ENCODE data around the gene TULP3.

TULP3 gene

GRCh38 chr12:2974560-2974971, 83.9 kb downstream of the TULP3 start:
- no peak for DNase-seq

GRCh38 chr12:2976581-2976996, 85.9 kb downstream of the TULP3 start:
- DNase-seq, result no peak

DNA sequence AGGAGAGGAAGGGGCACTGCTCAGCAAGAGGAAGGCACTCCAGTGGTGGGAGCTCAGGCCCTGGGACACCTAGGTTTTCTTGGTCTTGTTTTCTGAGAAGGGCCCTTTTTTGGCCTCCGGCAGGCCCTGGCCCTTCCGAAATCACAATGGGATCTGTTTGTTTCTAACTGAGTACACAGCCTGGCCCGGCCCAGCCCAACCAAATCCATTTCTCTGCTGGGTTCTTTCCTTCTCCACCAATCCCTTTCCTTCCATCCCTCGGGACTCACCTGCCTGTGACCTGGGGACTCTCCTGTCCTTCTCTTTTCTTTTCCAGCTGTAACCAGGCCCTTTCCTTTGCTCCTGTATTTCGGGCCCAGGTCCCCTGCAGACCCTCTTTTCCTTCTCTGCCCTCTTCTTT, 87.1 kb downstream of the TULP3 start:
- no peak for DNase-seq

DNA sequence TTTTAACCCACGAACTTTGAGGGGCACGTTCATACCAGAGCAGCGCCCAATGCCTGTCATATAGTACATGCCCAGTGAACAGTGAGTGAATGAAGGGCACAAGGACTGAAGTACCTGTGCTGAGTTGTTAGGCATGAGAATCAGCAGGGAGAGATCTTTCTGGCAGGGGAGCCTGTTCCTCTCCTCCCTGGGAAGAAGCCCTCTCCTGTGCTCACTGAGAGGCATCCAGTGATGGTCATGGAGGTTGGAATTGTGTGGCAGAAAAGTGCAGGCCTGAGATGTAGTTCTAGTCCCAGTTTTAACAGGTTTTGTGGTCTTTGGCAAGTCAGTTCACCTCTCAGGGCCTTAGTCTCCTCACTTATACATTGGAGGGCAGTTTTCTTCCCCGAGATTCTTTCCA, 89.1 kb downstream of the TULP3 start:
- no peak for DNase-seq

GRCh38 chr12:2980630-2981029, 89.9 kb downstream of the TULP3 start:
- no peak for DNase-seq

DNA sequence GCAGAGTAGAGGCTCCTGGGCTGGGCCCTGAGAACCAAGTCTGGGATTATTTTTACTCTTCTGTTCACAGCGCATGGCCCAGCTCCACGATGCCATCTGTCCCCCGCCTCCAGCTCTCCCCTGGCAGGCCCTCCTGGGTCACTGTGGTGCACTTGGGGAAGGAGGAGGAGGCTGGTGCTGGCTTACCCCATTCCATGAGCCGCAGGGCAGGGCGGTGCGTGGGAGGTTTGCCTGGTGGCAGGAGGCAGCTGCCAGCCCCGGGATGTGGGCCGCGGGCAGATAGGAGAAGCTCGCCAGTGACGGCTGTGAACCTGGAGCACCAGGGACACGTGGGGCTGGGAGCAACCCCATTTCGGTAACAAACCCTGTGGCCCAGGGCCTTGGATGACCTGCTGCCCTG, 91.7 kb downstream of the TULP3 start:
- DNase-seq, result no peak

DNA sequence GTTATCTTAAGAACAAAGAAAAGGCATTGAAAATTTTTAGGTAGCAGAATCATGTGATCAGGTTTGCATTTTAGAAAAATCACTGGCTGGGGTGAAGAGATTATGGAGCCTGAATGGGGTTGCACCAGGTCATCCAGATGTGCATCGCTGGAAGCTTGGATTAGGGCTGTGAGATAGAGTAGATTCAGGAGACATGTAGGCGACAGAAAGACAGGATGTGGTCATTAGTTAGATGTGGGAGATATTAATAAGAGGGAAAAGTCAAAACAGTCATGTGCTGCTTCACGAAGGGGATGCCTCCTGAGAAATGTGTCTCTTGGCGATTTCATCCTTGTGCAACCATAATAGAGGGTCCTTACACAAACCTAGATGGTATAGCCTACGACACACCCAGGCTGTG, 93.6 kb downstream of the TULP3 start:
- DNase-seq, result no peak

- no peak for DNase-seq
Measured at GRCh38 chr12:2984698-2985097, 94.0 kb downstream of the TULP3 start.

- DNase-seq, result no peak
Measured at GRCh38 chr12:2986876-2987275, 96.2 kb downstream of the TULP3 start.

GRCh38 chr12:2988494-2988893, 97.8 kb downstream of the TULP3 start:
- DNase-seq, result no peak

Measured in activated T-cell treated with anti-CD3 and anti-CD28 coated beads, Interleukin-2, amount 50 U/mL, for 1 hour (primary cell).